SH-SY5Y (cell line): ENCODE data around the gene TRAF3.

ENCODE experiments used
- GATA2 ChIP-seq: IDR thresholded peaks from 2 replicates; pipeline ENCODE4 v1.6.1; 2011; ENCODE audit warnings: mild to moderate bottlenecking, low read depth, low read length
- GATA3 ChIP-seq: IDR thresholded peaks from 2 replicates; pipeline ENCODE4 v1.6.1; 2011; ENCODE audit warnings: low read depth, mild to moderate bottlenecking, low read length, moderate library complexity

DNA sequence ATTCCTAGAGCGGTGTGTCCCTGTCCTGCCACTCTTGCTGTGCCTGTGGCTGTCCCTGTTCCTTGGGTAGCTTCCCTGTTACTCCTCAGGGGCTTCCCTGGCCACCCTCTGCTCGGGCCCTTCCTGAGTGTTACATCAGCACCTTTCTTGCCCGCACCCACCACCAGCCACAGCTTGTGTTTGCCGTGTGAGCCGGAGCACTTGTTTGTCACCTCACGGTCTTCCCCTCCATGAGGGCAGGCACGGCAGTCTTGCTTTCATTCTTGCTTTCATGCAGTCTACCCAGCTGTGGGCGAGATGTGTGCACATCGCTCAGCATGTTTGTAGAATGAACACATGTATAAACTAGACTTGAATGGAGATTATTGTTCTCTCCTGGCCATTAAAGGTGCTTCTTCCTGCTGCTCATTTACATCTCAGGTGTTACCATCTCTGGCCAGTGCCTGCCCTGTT is 42.0 kb downstream of the TRAF3 start:
- TF ChIP-seq GATA2, result no peak
- TF ChIP-seq GATA3, result no peak
